Measurements from ENCODE around the gene GAGE10.
"Not testable (repeated sequence)": the region's sequence is repeated elsewhere in the genome, so short reads cannot be mapped to it uniquely, and the experiment has no call there.

Gene GAGE10

DNA sequence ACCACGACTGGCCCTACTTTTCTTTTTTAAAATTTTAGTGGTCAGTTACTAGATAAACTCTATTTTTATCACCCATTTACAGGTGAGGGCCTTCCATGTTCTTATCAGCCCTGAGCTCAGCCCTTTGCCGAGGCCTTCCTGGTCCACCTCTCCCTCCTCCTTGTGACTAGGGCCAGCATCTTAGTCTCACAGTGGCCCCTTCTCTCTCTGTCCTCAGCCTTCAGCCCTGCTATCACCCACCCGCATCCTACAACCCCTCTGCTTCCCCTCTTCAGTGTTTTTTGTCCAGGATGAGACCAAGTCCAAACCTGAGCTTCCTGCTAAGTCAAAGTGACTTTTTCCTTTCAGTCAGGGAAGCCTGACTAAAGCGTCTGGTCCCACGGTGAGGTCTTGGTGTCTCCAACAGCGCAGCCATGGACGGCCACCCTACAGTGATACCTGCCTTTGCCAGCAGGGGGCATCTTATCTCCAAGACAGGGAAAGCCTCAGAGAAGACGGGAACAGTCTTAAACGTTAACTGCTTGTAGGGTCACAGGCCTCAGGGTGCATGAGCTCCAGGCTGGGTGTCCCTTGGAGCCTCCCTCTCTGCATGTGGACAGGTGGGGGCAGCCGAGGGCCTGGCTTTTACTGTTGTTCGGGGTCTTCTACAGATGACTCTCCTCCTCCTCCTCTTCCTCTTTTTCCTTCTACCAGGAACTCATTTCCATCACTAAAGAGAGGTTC is 11.7 kb upstream of the GAGE10 start:
- Histone ChIP-seq H3K27me3 (peaks cover 85% of the 10 kb centered on the region), H3K4me3 (no peak overlapping the region), H3K9ac (no peak overlapping the region), H3K27ac (no peak overlapping the region), H3K4me1 (no peaks in the 10 kb centered on the region), H3K9me3 (no peaks in the 10 kb centered on the region), H3K36me3 (no peaks in the 10 kb centered on the region), H3K4me2 (no peak overlapping the region), H4K20me1 (no peaks in the 10 kb centered on the region; the same call in 1 of the 2 replicates)
- TF ChIP-seq Cebpa-rat (IDR thresholded peaks at IDR 0.05) = no peak

DNA sequence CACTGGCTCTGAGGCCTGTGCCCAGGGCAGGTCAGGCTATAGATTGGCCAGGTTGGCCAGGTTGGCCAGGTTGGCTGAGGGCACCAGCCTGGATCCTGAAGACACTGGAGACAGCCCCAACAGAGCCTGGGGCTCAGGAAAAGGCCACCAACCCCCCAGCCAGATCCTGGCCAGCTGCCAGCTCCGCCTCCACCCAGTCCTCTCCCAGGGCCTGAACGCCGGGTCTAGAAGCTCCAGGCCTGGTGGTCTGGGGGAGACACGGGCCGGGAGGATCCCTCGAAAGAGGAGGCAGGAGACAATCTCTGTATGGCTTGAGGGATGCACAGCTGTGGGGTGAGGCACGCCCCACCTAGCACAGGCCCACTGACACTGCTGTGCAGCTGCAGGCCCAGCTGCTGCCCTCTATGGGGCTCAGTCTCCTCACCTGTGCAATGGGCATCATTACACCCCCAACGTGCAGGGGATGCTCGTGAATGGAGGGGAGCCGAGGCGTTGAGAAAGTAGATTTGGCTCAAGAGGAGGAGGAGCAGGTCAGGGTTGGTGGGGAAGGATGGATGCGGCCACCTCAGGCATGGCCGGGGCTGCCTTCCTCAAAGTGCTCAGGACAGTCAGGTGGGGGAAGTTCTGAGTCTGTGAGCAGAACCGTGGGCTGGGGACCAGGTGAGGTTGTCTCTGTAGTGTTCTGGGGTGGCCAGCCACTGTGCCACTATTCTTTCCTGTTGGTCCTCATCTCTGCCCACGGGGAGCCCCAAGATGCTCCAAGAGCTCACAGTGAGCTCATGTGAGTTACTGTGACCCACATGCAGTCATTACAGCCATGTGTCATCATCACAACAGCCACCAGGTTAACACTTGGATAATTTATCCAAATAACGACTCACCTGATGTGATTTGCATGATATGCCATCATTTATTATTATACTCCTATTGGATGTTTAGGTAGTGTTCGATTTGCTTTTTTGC is 10.8 kb upstream of the GAGE10 start:
- no peaks in the 10 kb centered on the region for H3K9me3 ChIP-seq
- H3K4me2 ChIP-seq = no peak overlapping the region

DNA sequence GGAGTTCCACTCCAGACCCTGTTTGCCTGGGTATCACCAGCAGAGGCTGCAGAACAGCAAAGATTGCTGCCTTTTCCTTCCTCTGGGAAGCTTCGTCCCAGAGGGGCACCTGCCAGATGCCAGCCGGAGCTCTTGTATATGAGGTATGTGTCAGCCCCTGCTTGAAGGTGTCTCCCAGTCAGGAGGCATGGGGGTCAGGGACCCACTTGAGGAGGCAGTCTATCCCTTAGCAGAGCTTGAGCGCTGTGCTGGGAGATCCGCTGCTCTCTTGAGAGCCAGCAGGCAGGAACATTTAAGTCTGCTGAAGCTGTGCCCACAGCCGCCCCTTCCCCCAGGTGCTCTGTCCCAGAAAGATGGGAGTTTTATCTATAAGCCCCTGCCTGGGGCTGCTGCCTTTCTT is 4.2 kb upstream of the GAGE10 start:
- not testable (repeated sequence) for H3K4me1 ChIP-seq, H3K36me3 ChIP-seq, H3K9me3 ChIP-seq, H3K27ac ChIP-seq, H3K4me3 ChIP-seq, H3K4me2 ChIP-seq, H4K20me1 ChIP-seq, H3K9ac ChIP-seq
- peaks cover 88% of the 10 kb centered on the region for H3K27me3 ChIP-seq

More for the DNA sequence above, 10.8 kb upstream of the GAGE10 start:
- Histone ChIP-seq H3K27me3 (peaks cover 79% of the 10 kb centered on the region), H3K4me1 (no peaks in the 10 kb centered on the region), H3K4me3 (no peak overlapping the region), H4K20me1 (no peaks in the 10 kb centered on the region), H3K27ac (no peak overlapping the region), H3K36me3 (no peaks in the 10 kb centered on the region), H3K9ac (no peak overlapping the region)
- TF ChIP-seq Cebpa-rat (IDR thresholded peaks at IDR 0.05) = no peak

DNA sequence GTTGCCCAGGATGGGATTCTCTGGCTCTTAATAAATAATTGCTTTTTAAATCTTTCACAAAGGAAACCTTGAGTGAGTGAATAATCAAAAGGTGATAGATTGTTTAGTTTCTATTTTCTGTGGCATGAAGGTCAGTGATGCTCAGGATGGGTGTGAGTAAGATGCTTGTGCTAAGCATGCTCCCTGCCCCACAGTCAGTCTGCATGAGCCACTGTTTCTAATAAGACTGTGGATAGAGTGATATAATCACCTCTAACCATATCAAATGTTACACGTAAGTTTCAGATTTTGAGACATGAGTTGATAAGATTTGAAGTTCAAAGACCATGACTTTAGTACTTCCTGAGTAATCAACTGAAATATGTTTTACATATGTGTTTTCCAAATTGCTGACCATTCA is 2.7 kb upstream of the GAGE10 start:
- no peak overlapping the region for H3K4me2 ChIP-seq
- no peaks in the 10 kb centered on the region for H3K4me1 ChIP-seq
- no peak overlapping the region for H3K4me3 ChIP-seq
- H3K36me3 ChIP-seq = no peaks in the 10 kb centered on the region
- no peak for TF ChIP-seq Cebpa-rat (IDR thresholded peaks at IDR 0.05)
- H3K27ac ChIP-seq = no peak overlapping the region
- H3K9ac ChIP-seq = no peak overlapping the region
- H4K20me1 ChIP-seq = no peaks in the 10 kb centered on the region
- peaks cover 77% of the 10 kb centered on the region for H3K27me3 ChIP-seq
- no peaks in the 10 kb centered on the region for H3K9me3 ChIP-seq

DNA sequence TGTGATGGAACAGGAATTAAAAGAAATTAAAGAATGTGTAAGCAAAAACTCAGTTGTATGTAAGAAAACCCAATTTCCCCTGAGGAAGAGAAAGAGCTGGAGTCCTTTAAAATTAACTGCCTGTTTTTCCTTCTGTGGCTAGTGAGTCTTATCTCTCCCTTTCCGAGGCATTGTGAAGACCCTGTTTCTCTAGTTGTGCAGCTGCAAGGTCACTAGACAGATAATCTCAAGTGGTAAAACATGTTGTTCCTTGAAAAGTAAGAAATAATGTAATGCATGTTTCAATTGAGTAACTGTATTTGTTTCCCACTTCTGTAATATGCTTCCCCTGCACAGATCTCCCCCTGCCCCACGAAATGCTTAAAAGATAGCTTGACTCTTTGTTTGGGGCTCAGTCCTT is 4.3 kb downstream of the GAGE10 start:
- not testable (repeated sequence) for H3K36me3 ChIP-seq, H3K9ac ChIP-seq, H3K9me3 ChIP-seq, H3K4me2 ChIP-seq, H3K4me3 ChIP-seq, H4K20me1 ChIP-seq, H3K27ac ChIP-seq
- Histone ChIP-seq H3K27me3 (peaks cover 30% of the 10 kb centered on the region), H3K4me1 (peaks cover 23% of the 10 kb centered on the region)

DNA sequence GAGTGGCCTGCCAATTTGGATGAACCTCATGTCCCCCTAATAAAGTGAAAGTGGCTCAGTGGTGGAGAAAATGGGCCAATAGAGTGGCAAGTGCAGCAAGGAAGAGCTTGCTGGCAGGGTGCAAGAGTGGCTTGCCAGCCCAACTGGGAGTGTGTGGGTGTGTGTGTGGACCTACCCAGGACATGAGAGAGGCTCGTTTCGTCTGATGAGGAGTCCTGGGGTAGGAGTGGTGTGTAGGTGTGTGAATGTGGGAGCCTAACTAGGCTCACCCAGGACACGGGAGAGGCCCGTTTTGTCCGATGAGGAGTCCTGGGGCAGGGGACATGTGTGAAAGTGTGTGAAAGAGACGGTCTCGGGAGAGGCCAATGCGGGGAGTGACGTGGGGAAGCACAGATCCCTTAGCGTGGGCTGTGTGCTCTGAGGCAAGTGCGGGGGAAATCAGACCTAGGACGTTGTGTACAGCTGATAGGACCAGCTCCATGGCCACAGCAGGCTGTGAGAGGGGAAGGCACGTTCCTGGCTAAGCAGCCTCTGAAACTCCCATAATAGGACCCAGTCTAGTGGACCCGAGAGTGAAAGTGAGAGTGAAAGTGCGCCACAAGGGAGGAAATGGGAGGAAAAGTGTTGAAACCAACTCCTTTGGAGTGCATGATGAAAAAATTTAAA is 5.3 kb downstream of the GAGE10 start:
- TF ChIP-seq Cebpa-rat (IDR thresholded peaks at IDR 0.05) = no peak
- Histone ChIP-seq H3K4me3 (peak overlapping the region; percentile 58), H3K27ac (peak overlapping the region; percentile 79), H3K36me3 (no peaks in the 10 kb centered on the region), H3K27me3 (peaks cover 22% of the 10 kb centered on the region), H3K4me2 (peak overlapping the region; percentile 83), H3K4me1 (peaks cover 23% of the 10 kb centered on the region), H3K9me3 (no peaks in the 10 kb centered on the region), H4K20me1 (no peaks in the 10 kb centered on the region), H3K9ac (peak overlapping the region; percentile 69)

DNA sequence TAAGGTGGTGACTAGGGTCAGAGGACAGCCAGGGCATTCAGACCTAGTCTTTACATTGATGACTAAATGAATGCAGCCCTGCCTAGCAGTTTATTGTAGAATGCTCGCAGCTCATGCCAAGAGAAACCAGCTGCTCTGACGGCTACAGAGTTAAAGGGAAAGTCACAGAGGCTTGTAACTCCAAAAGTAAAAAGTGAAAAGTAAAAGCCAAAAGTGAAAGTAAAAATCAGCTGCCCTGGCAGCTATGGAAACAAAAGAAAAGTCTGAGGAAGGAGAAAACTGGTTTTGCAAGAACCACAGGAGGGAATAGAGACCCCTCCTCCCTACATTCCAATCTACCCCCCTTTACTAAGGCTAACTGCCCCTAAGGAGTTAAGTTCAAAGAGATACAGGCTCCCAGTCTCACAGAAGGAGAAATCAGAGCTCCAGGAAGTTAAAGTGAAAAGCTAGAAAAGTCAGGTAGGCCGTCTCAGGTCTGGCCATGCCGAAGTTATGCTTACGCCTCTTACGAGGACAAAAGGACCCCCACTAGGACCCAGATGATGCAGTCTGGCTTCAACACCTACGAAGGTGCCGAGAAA is 6.0 kb downstream of the GAGE10 start:
- no peaks in the 10 kb centered on the region for H3K36me3 ChIP-seq
- peak overlapping the region; percentile 58 for H3K4me3 ChIP-seq
- H3K9ac ChIP-seq = peak overlapping the region; percentile 69

DNA sequence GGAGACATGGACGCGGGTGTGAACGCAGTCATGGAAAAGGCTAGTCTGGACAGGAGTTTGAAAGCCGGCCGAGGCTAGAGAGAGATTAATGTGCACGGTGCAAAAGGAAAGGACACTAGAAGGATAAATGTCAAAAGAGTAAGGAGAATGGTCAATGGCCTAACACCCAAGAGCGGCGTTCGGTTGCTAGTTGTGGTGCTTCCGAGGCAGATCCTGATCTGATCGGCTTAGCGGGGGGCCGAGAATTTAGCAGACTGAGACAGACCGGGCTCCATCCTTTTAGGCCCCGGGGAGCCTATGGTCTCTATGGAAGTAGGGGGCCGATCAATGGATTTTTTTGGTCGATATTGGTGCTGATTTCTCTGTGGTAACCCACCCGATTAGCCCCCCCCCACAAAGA is 6.9 kb downstream of the GAGE10 start:
- no peak for TF ChIP-seq Cebpa-rat (IDR thresholded peaks at IDR 0.05)
- Histone ChIP-seq H3K9ac (no peak overlapping the region), H3K4me2 (peak overlapping the region; percentile 83)

More for the DNA sequence above, 6.0 kb downstream of the GAGE10 start:
- Histone ChIP-seq H4K20me1 (no peaks in the 10 kb centered on the region), H3K4me2 (peak overlapping the region; percentile 83), H3K4me1 (peaks cover 23% of the 10 kb centered on the region), H3K27me3 (peaks cover 17% of the 10 kb centered on the region), H3K9me3 (no peaks in the 10 kb centered on the region), H3K27ac (peak overlapping the region; percentile 79)
- no peak for TF ChIP-seq Cebpa-rat (IDR thresholded peaks at IDR 0.05)

DNA sequence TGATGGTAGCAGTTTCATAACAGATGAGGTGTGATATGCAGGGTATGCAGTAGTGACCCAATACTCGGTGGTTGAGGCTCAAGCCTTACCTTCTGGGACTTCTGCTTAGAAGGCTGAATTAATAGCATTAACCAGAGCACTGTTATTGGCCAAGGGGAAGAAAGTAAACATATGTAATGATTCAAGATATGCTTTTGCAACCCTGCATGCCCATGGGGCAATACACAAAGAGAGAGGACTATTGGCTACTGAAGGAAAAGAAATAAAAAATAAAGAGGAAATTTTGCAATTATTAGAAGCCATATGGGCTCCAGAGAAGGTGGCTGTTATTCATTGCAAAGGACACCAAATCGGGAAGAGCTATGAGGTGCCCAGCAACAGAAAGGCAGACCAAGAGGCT is 8.7 kb downstream of the GAGE10 start:
- TF ChIP-seq Cebpa-rat (IDR thresholded peaks at IDR 0.05) = no peak
- Histone ChIP-seq H3K27me3 (peaks cover 33% of the 10 kb centered on the region), H3K27ac (no peak overlapping the region), H3K4me2 (no peak overlapping the region), H3K9me3 (no peaks in the 10 kb centered on the region), H3K9ac (no peak overlapping the region), H4K20me1 (no peaks in the 10 kb centered on the region), H3K4me3 (no peak overlapping the region), H3K36me3 (no peaks in the 10 kb centered on the region), H3K4me1 (peaks cover 23% of the 10 kb centered on the region)

More for the DNA sequence above, 6.9 kb downstream of the GAGE10 start:
- no peaks in the 10 kb centered on the region for H4K20me1 ChIP-seq
- H3K9me3 ChIP-seq = no peaks in the 10 kb centered on the region
- H3K4me3 ChIP-seq = no peak overlapping the region
- H3K36me3 ChIP-seq = no peaks in the 10 kb centered on the region
- peaks cover 25% of the 10 kb centered on the region for H3K27me3 ChIP-seq
- peaks cover 23% of the 10 kb centered on the region for H3K4me1 ChIP-seq
- H3K27ac ChIP-seq = peak overlapping the region; percentile 79; the same call in 1 of the 2 replicates

Measured in BLaER1 (cell line).